ENCODE results near the gene TMEM62. TPM values are rescaled to one million over a fixed set of nuclear protein-coding genes. Genes with fewer than 3 reads are reported as not detected.

Gene TMEM62
- total RNA-seq, 1 experiment from 2014 or later = 12.5 TPM

DNA sequence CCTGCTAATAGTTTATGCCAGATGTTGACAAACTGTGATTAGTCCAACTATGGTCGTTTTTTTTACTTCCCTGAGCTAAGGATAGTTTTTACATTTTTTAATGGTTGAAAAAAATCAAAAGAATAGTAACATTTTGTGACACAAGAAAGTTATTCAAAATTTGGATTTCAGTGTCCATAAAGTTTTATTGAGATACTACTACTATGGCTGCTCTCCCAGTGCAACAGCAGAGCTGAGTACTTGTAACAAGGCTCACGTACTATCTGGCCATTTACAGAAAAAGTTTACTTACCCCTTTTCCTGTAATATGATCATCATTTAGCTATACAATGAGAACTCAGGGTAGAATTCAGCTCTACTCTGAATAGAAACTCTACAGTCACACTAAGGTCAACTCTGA is 11.5 kb upstream of the TMEM62 start:
- Histone ChIP-seq H3K79me2 (ENCODE audit: low read depth) (no peaks in the 10 kb centered on the region), H3K4me1 (replicated peaks; ENCODE audit: insufficient read depth) (no peaks in the 10 kb centered on the region), H3K9me2 (ENCODE audit: insufficient read depth) (no peaks in the 10 kb centered on the region), H3K36me3 (ENCODE audit: low read depth) (no peaks in the 10 kb centered on the region), H3K9me3 (ENCODE audit: insufficient read depth, low read depth) (no peaks in the 10 kb centered on the region), H3K27me3 (ENCODE audit: insufficient read depth, low read depth) (no peaks in the 10 kb centered on the region), H3K27ac (0 out of 2 replicates have a peak overlapping the region, but pooled peaks have one; percentile 53), H3F3A (ENCODE audit: insufficient read depth, low read depth) (peaks cover 15% of the 10 kb centered on the region; the same call in 1 of the 2 replicates), H2AFZ (no peak overlapping the region), H3K4me2 (peak overlapping the region; percentile 82), H3K4me3 (no peak overlapping the region), H4K20me1 (ENCODE audit: insufficient read depth) (no peaks in the 10 kb centered on the region)
- POLR2A ChIA-PET (ENCODE audit: unreplicated experiment) = no interaction called here
- BruUV-seq (replicated peaks) = no TSS peak
- no peak for DNase-seq
- TF ChIP-seq, protein P1, sequence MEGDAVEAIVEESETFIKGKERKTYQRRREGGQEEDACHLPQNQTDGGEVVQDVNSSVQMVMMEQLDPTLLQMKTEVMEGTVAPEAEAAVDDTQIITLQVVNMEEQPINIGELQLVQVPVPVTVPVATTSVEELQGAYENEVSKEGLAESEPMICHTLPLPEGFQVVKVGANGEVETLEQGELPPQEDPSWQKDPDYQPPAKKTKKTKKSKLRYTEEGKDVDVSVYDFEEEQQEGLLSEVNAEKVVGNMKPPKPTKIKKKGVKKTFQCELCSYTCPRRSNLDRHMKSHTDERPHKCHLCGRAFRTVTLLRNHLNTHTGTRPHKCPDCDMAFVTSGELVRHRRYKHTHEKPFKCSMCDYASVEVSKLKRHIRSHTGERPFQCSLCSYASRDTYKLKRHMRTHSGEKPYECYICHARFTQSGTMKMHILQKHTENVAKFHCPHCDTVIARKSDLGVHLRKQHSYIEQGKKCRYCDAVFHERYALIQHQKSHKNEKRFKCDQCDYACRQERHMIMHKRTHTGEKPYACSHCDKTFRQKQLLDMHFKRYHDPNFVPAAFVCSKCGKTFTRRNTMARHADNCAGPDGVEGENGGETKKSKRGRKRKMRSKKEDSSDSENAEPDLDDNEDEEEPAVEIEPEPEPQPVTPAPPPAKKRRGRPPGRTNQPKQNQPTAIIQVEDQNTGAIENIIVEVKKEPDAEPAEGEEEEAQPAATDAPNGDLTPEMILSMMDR (conservative IDR thresholded peaks at IDR 0.05) = no peak
- no peak for TF ChIP-seq EZH2 (IDR thresholded peaks at IDR 0.05; ENCODE audit: low read depth)
- intact Hi-C loops (cut with micrococcal nuclease; ENCODE audit: unreplicated experiment) = no loop called here
- CTCF ChIA-PET = no interaction called here

DNA sequence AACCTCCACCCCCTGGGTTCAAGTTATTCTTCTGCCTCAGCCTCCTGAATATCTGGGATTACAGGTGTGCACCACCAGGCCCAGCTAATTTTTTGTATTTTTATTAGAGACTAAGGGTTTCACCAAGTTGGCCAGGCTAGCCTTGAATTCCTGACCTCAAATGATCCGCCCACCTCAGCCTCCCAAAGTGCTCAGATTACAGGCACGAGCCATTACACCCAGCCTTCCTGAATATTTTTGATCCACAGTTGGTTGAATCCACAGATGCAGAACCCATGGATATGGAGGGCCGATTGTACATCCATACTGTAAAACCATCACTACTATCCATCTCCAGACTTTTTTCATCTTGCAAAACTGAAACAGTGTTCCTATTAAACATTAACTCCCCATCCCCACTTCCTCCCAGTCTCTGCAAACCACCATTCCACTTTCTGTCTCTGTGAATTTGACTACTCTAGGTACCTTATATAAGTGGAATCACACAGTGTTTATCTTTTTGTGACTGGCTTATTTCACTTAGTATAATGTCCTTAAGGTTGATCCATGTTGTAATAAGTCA is 8.2 kb upstream of the TMEM62 start:
- H3K9me3 ChIP-seq (ENCODE audit: insufficient read depth, low read depth) = no peaks in the 10 kb centered on the region
- no peaks in the 10 kb centered on the region for H3K36me3 ChIP-seq (ENCODE audit: low read depth)
- ChIA-PET CTCF (no interaction called here), POLR2A (ENCODE audit: unreplicated experiment) (interaction anchor here (0.6 kb wide), 1 partner anchor 12 kb away, joined by 6 read pairs; no protein-coding TSS in a partner anchor)
- no peaks in the 10 kb centered on the region for H4K20me1 ChIP-seq (ENCODE audit: insufficient read depth)
- H3K79me2 ChIP-seq (ENCODE audit: low read depth) = no peaks in the 10 kb centered on the region
- H2AFZ ChIP-seq = no peak overlapping the region
- TF ChIP-seq EZH2 (IDR thresholded peaks at IDR 0.05; ENCODE audit: low read depth) = no peak
- TF ChIP-seq, protein P1 (conservative IDR thresholded peaks at IDR 0.05) = no peak
- H3F3A ChIP-seq (ENCODE audit: insufficient read depth, low read depth) = peaks cover 15% of the 10 kb centered on the region; the same call in 1 of the 2 replicates
- H3K4me3 ChIP-seq = no peak overlapping the region
- H3K9me2 ChIP-seq (ENCODE audit: insufficient read depth) = no peaks in the 10 kb centered on the region
- H3K27ac ChIP-seq = no peak overlapping the region
- intact Hi-C loops (cut with micrococcal nuclease; ENCODE audit: unreplicated experiment) = no loop called here
- no peaks in the 10 kb centered on the region for H3K27me3 ChIP-seq (ENCODE audit: insufficient read depth, low read depth)
- no peak overlapping the region for H3K4me2 ChIP-seq
- no TSS peak for BruUV-seq (replicated peaks)
- DNase-seq = no peak
- no peaks in the 10 kb centered on the region for H3K4me1 ChIP-seq (replicated peaks; ENCODE audit: insufficient read depth)

DNA sequence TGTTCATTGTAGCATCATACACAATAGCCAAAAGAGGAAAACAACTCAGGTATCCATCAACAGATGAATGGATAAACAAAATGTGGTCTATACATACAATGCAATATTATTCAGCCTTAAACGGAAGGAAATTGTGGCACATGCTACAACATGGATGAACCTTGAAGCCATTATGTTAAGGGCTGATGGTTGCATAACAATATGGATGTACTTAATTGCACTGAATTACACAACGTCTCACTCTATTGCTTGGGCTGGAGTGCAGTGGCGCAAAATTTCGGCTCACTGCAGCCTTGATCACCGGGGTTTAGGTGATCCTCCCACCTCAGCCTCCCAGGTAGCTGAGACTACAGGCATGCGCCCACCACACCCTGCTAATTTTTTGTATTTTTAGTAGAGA is 7.0 kb upstream of the TMEM62 start:
- Histone ChIP-seq H3K36me3 (ENCODE audit: low read depth) (no peaks in the 10 kb centered on the region), H3K4me3 (no peak overlapping the region), H2AFZ (no peak overlapping the region), H3K79me2 (ENCODE audit: low read depth) (no peaks in the 10 kb centered on the region), H3F3A (ENCODE audit: insufficient read depth, low read depth) (peaks cover 15% of the 10 kb centered on the region; the same call in 1 of the 2 replicates), H3K9me2 (ENCODE audit: insufficient read depth) (no peaks in the 10 kb centered on the region), H3K9me3 (ENCODE audit: insufficient read depth, low read depth) (no peaks in the 10 kb centered on the region), H3K27me3 (ENCODE audit: insufficient read depth, low read depth) (no peaks in the 10 kb centered on the region), H4K20me1 (ENCODE audit: insufficient read depth) (no peaks in the 10 kb centered on the region), H3K4me2 (no peak overlapping the region), H3K4me1 (replicated peaks; ENCODE audit: insufficient read depth) (no peaks in the 10 kb centered on the region), H3K27ac (no peak overlapping the region)
- no peak for DNase-seq
- intact Hi-C loops (cut with micrococcal nuclease; ENCODE audit: unreplicated experiment) = no loop called here
- CTCF ChIA-PET = no interaction called here
- TF ChIP-seq, protein P1 (conservative IDR thresholded peaks at IDR 0.05) = no peak
- no peak for TF ChIP-seq EZH2 (IDR thresholded peaks at IDR 0.05; ENCODE audit: low read depth)
- BruUV-seq (replicated peaks) = no TSS peak
- POLR2A ChIA-PET (ENCODE audit: unreplicated experiment) = no interaction called here

Data from PC-9 (cell line).